MM.1S (cell line): ENCODE data around the gene ATP2A2.

ENCODE experiments used
- DNase-seq: peaks from one replicate; pipeline ENCODE4 v3.0.0-alpha.2; 2015
- H2AFZ ChIP-seq: fragments of 300-600 bp; sonication (generic); 2 replicates; pipeline ENCODE4 v1.6.0; 2016; ENCODE audit warnings: antibody characterized with exemption, low read length
- H3F3A ChIP-seq: fragments of 300-600 bp; sonication (generic); 2 replicates; pipeline ENCODE4 v1.6.1; 2016; ENCODE audit warnings: mild to moderate bottlenecking, antibody characterized with exemption, low read length, moderate library complexity, mixed read lengths; ENCODE audit not compliant: insufficient read depth
- H3K27ac ChIP-seq: fragments of 300-600 bp; sonication (generic); 2 replicates; pipeline ENCODE4 v1.5.1; 2016; ENCODE audit warnings: mild to moderate bottlenecking, low read length
- H3K27me3 ChIP-seq: fragments of 300-600 bp; sonication (generic); replicated peaks from 2 replicates; pipeline ENCODE4 v1.6.0; 2016; ENCODE audit warnings: low read length; ENCODE audit not compliant: insufficient read depth
- H3K36me3 ChIP-seq: fragments of 300-600 bp; sonication (generic); replicated peaks from 2 replicates; pipeline ENCODE4 v1.6.1; 2016; ENCODE audit warnings: mild to moderate bottlenecking, low read length, mixed read lengths; ENCODE audit not compliant: insufficient read depth
- H3K4me1 ChIP-seq: fragments of 300-600 bp; sonication (generic); 2 replicates; pipeline ENCODE4 v1.6.1; 2016; ENCODE audit warnings: low read length, mixed read lengths
- H3K4me2 ChIP-seq: fragments of 300-600 bp; sonication (generic); 2 replicates; pipeline ENCODE4 v1.6.0; 2016; ENCODE audit warnings: low read depth, low read length
- H3K4me3 ChIP-seq: fragments of 300-600 bp; sonication (generic); 2 replicates; pipeline ENCODE4 v1.5.1; 2016; ENCODE audit warnings: low read length, mixed read lengths
- H3K79me2 ChIP-seq: fragments of 300-600 bp; sonication (generic); 2 replicates; pipeline ENCODE4 v1.6.1; 2016; ENCODE audit warnings: mixed run types, low read length, mixed read lengths
- H3K9ac ChIP-seq: fragments of 300-600 bp; sonication (generic); 2 replicates; pipeline ENCODE4 v1.6.1; 2016; ENCODE audit warnings: low read length, mixed read lengths
- H3K9me2 ChIP-seq: fragments of 300-600 bp; sonication (generic); replicated peaks from 2 replicates; pipeline ENCODE4 v1.6.1; 2016; ENCODE audit warnings: mild to moderate bottlenecking, low read length, mixed read lengths; ENCODE audit not compliant: insufficient read depth
- H3K9me3 ChIP-seq: fragments of 300-600 bp; sonication (generic); replicated peaks from 2 replicates; pipeline ENCODE4 v1.6.1; 2016; ENCODE audit warnings: mild to moderate bottlenecking, low read length, mixed read lengths; ENCODE audit not compliant: insufficient read depth
- H4K20me1 ChIP-seq: fragments of 300-600 bp; sonication (generic); 2 replicates; pipeline ENCODE4 v1.6.1; 2016; ENCODE audit warnings: mild to moderate bottlenecking, low read length, moderate library complexity, mixed read lengths; ENCODE audit not compliant: insufficient read depth
- EZH2 ChIP-seq: fragments of 300-600 bp; sonication (generic); optimal IDR thresholded peaks from 2 replicates; pipeline ENCODE3; 2017; ENCODE audit warnings: low read depth, mild to moderate bottlenecking, antibody characterized with exemption, low read length, mixed read lengths
- EZH2phosphoT487 ChIP-seq: fragments of 300-600 bp; sonication (generic); IDR thresholded peaks from 2 replicates; pipeline ENCODE4 v1.6.1; 2018; ENCODE audit warnings: antibody characterized with exemption, low read length
- TF ChIP-seq, protein P1 (sequence below): fragments of 300-600 bp; sonication (generic); IDR thresholded peaks from 2 replicates; pipeline ENCODE4 v1.5.1; 2016; ENCODE audit warnings: antibody characterized with exemption, low read length, mixed read lengths

ATP2A2 gene

DNA sequence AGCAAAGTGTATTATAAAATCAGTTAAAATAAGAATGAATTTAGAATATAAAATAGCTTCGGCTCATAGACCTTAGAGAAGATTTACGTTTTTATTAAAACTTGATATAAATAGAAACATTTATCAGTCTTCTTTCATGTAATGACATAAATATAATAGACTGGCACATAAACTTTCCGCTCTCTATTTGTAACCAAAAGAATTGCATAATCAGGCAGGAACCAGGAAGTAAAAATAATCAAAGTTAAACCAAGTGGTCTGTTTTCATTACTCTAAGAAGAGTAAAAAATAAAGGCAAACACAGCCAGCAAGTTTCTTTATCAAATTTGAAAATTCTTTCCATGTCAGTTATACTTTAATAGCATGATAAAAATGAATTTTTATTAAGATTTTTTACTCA is 46.3 kb upstream of the ATP2A2 start:
- Histone ChIP-seq H3K9me2 (no peaks in the 10 kb centered on the region), H3K27me3 (no peaks in the 10 kb centered on the region), H3K9me3 (no peaks in the 10 kb centered on the region), H4K20me1 (no peaks in the 10 kb centered on the region), H3F3A (no peaks in the 10 kb centered on the region), H3K9ac (no peak overlapping the region), H2AFZ (no peak overlapping the region), H3K4me3 (no peak overlapping the region), H3K36me3 (no peaks in the 10 kb centered on the region), H3K79me2 (no peaks in the 10 kb centered on the region), H3K27ac (no peak overlapping the region), H3K4me2 (no peak overlapping the region), H3K4me1 (no peaks in the 10 kb centered on the region)
- no peak for DNase-seq
- TF ChIP-seq, protein P1, sequence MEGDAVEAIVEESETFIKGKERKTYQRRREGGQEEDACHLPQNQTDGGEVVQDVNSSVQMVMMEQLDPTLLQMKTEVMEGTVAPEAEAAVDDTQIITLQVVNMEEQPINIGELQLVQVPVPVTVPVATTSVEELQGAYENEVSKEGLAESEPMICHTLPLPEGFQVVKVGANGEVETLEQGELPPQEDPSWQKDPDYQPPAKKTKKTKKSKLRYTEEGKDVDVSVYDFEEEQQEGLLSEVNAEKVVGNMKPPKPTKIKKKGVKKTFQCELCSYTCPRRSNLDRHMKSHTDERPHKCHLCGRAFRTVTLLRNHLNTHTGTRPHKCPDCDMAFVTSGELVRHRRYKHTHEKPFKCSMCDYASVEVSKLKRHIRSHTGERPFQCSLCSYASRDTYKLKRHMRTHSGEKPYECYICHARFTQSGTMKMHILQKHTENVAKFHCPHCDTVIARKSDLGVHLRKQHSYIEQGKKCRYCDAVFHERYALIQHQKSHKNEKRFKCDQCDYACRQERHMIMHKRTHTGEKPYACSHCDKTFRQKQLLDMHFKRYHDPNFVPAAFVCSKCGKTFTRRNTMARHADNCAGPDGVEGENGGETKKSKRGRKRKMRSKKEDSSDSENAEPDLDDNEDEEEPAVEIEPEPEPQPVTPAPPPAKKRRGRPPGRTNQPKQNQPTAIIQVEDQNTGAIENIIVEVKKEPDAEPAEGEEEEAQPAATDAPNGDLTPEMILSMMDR = no peak
- TF ChIP-seq EZH2phosphoT487 (no peak), EZH2 (no peak)

DNA sequence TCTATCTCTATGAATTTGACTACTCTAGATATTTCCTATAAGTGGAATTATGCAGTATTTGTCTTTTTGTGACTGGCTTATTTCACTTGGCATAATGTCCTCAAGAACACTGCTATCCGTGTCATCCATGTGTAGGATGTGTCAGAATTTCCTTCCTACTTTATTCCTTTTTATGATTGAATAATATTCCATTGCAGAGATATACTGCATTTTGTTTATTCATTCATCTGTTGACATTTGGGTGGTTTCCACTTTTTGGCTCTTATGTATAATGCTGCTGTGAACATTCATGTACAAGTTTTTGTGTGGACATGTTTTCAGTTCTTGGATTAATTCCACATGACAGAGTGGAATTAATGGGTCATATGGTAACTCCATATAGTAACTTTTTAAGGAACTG is 45.7 kb upstream of the ATP2A2 start:
- no peak overlapping the region for H3K9ac ChIP-seq
- no peak overlapping the region for H3K27ac ChIP-seq
- no peak overlapping the region for H3K4me2 ChIP-seq
- H3K79me2 ChIP-seq = no peaks in the 10 kb centered on the region
- no peaks in the 10 kb centered on the region for H3K36me3 ChIP-seq
- no peaks in the 10 kb centered on the region for H3K4me1 ChIP-seq
- no peak overlapping the region for H2AFZ ChIP-seq
- no peaks in the 10 kb centered on the region for H3K9me2 ChIP-seq
- H4K20me1 ChIP-seq = no peaks in the 10 kb centered on the region
- no peak for DNase-seq
- no peaks in the 10 kb centered on the region for H3K27me3 ChIP-seq
- no peak for TF ChIP-seq EZH2phosphoT487
- no peaks in the 10 kb centered on the region for H3K9me3 ChIP-seq
- H3F3A ChIP-seq = no peaks in the 10 kb centered on the region
- H3K4me3 ChIP-seq = no peak overlapping the region

GRCh38 chr12:110243227-110243626 is 37.8 kb upstream of the ATP2A2 start:
- no peak overlapping the region for H2AFZ ChIP-seq
- H3F3A ChIP-seq = no peaks in the 10 kb centered on the region
- H3K9ac ChIP-seq = no peak overlapping the region
- H3K4me3 ChIP-seq = no peak overlapping the region
- no peak overlapping the region for H3K4me2 ChIP-seq
- TF ChIP-seq, protein P1 = no peak
- TF ChIP-seq EZH2phosphoT487 (no peak), EZH2 (no peak)
- no peak overlapping the region for H3K27ac ChIP-seq
- H3K4me1 ChIP-seq = no peaks in the 10 kb centered on the region
- no peaks in the 10 kb centered on the region for H3K36me3 ChIP-seq
- no peaks in the 10 kb centered on the region for H3K79me2 ChIP-seq
- no peaks in the 10 kb centered on the region for H3K27me3 ChIP-seq
- H3K9me2 ChIP-seq = no peaks in the 10 kb centered on the region
- no peak for DNase-seq
- H3K9me3 ChIP-seq = no peaks in the 10 kb centered on the region
- no peaks in the 10 kb centered on the region for H4K20me1 ChIP-seq

GRCh38 chr12:110244372-110244771 is 36.7 kb upstream of the ATP2A2 start:
- Histone ChIP-seq H3K36me3 (no peaks in the 10 kb centered on the region), H3F3A (no peaks in the 10 kb centered on the region), H3K27ac (no peak overlapping the region), H3K27me3 (no peaks in the 10 kb centered on the region), H3K4me3 (no peak overlapping the region), H3K9me3 (no peaks in the 10 kb centered on the region), H3K9ac (no peak overlapping the region), H3K9me2 (no peaks in the 10 kb centered on the region), H3K79me2 (no peaks in the 10 kb centered on the region), H3K4me2 (no peak overlapping the region), H2AFZ (no peak overlapping the region), H4K20me1 (no peaks in the 10 kb centered on the region), H3K4me1 (no peaks in the 10 kb centered on the region)
- no peak for DNase-seq
- TF ChIP-seq EZH2phosphoT487 = no peak
- TF ChIP-seq, protein P1 = no peak
- no peak for TF ChIP-seq EZH2
